HCT116 (cell line): Measurements from ENCODE around the gene PLSCR4. TPM values are rescaled to one million over a fixed set of nuclear protein-coding genes. Genes with fewer than 3 reads are reported as not detected.

Source experiments
- ATAC-seq: fragments of 200-7000 bp; cut with Tn5 transposase; 2 replicates; pipeline ENCODE4 v1.9.1; 2020; ENCODE audit warnings: mild to moderate bottlenecking, moderate library complexity
- BruUV-seq: library from RNA; stranded (reverse); fragments of 400-500 nt; replicated peaks from 2 replicates; lab custom pipeline; 2021; lab: Mats Ljungman, UMichigan
- CTCF ChIA-PET: fragments of 300-600 bp; sonication (Branson Sonifier 250); formaldehyde crosslinking; loops from one replicate; lab custom pipeline; 2021; ENCODE audit warnings: antibody characterized with exemption; lab: Charles Lee
- POLR2A ChIA-PET: fragments of 300-600, 350-600 bp; sonication (Branson Sonifier 250); formaldehyde crosslinking; loops from one replicate; lab custom pipeline; 2021; ENCODE audit warnings: antibody characterized with exemption; lab: Charles Lee
- RAD21 ChIA-PET, 2 experiments: fragments of 300-600 bp; sonication (Branson Sonifier 250); formaldehyde crosslinking; loops; one replicate each; lab custom pipeline; 2023; ENCODE audit warnings: low total read pairs in 2 of 2; ENCODE audit not compliant: uncharacterized antibody in 2 of 2, unreplicated experiment in 2 of 2, low non-redundant PET in 1 of 2; lab: Charles Lee
- DNase-seq: peaks from one replicate; pipeline ENCODE4 v3.0.0-alpha.2; 2010; ENCODE audit warnings: low read depth, low spot score
- H2AFZ ChIP-seq: fragments of 200-600 bp; shearing (Covaris generic), sonication (generic); 2 replicates; pipeline ENCODE4 v1.6.1; 2017; ENCODE audit warnings: low read depth, mixed run types, mixed read lengths, antibody characterized with exemption, low read length; ENCODE audit not compliant: poor library complexity, severe bottlenecking
- H3K27ac ChIP-seq: 2 replicates; pipeline ENCODE4 v1.5.1; 2012; ENCODE audit warnings: low read depth, low read length
- H3K27me3 ChIP-seq: fragments of 200-600 bp; sonication (generic); 2 replicates; pipeline ENCODE4 v1.6.1; 2016; ENCODE audit warnings: mixed run types, low read length, mixed read lengths; ENCODE audit not compliant: insufficient read depth
- H3K36me3 ChIP-seq, 2 experiments: fragments of 200-500 bp in 1 of 2; fragments of 200-600 bp in 1 of 2; sonication (Bioruptor generic) in 1 of 2; sonication (generic) in 1 of 2; 2 replicates each; pipeline versions ENCODE4 v1.5.1 to v1.6.1; 2014 to 2016; ENCODE audit warnings: low read length in 2 of 2, inconsistent platforms in 1 of 2, mixed read lengths in 1 of 2, mixed run types in 1 of 2; ENCODE audit not compliant: insufficient read depth in 2 of 2, control insufficient read depth in 1 of 2
- H3K4me1 ChIP-seq, 2 experiments: fragments of 200-600 bp in 1 of 2; sonication (generic) in 1 of 2; 2 replicates each; pipeline versions ENCODE4 v1.5.1 to v1.6.1; 2012 to 2017; ENCODE audit warnings: low read length in 2 of 2, inconsistent platforms in 1 of 2, mild to moderate bottlenecking in 1 of 2, mixed read lengths in 1 of 2, mixed run types in 1 of 2, moderate library complexity in 1 of 2; ENCODE audit not compliant: insufficient read depth in 2 of 2, control insufficient read depth in 1 of 2
- H3K4me2 ChIP-seq: fragments of 200-600 bp; sonication (generic); 2 replicates; pipeline ENCODE4 v1.6.1; 2017; ENCODE audit warnings: mixed run types, low read length, mixed read lengths
- H3K4me3 ChIP-seq, 2 experiments: fragments of 200-600 bp in 1 of 2; sonication (generic) in 1 of 2; replicated peaks in 1 of 2; 2 replicates each; pipeline ENCODE4 v1.5.1; 2011 to 2016; ENCODE audit warnings: low read length in 2 of 2, control low read depth in 1 of 2, low read depth in 1 of 2, mild to moderate bottlenecking in 1 of 2, mixed read lengths in 1 of 2, mixed run types in 1 of 2
- H3K79me2 ChIP-seq: fragments of 200-600 bp; sonication (generic); 2 replicates; pipeline ENCODE4 v1.6.1; 2017; ENCODE audit warnings: mild to moderate bottlenecking, mixed run types, low read length, moderate library complexity, mixed read lengths; ENCODE audit not compliant: insufficient read depth
- H3K9ac ChIP-seq: fragments of 200-600 bp; sonication (generic); 2 replicates; pipeline ENCODE4 v1.6.1; 2016; ENCODE audit warnings: low read length, mixed read lengths
- H3K9me2 ChIP-seq: fragments of 200-600 bp; sonication (generic), shearing (Covaris generic); 2 replicates; pipeline ENCODE4 v1.6.1; 2017; ENCODE audit warnings: mixed run types, mild to moderate bottlenecking, moderate library complexity; ENCODE audit not compliant: insufficient read depth
- H3K9me3 ChIP-seq, 2 experiments: fragments of 200-500 bp in 1 of 2; fragments of 200-600 bp in 1 of 2; sonication (Bioruptor generic) in 1 of 2; sonication (generic) in 1 of 2; 2 replicates each; pipeline ENCODE4 v1.6.1; 2014 to 2017; ENCODE audit warnings: low read length in 2 of 2, mixed read lengths in 2 of 2, inconsistent platforms in 1 of 2, low read depth in 1 of 2, mild to moderate bottlenecking in 1 of 2, mixed run types in 1 of 2, moderate library complexity in 1 of 2; ENCODE audit not compliant: control insufficient read depth in 1 of 2, insufficient read depth in 1 of 2
- H4K20me1 ChIP-seq: fragments of 200-600 bp; sonication (generic), shearing (Covaris generic); 2 replicates; pipeline ENCODE4 v1.6.1; 2017; ENCODE audit warnings: mixed run types, mild to moderate bottlenecking, moderate library complexity; ENCODE audit not compliant: insufficient read depth
- EGR1 ChIP-seq: IDR thresholded peaks from 2 replicates; pipeline ENCODE4 v1.6.1; 2012; ENCODE audit warnings: low read depth
- ELF1 ChIP-seq: IDR thresholded peaks from 2 replicates; pipeline ENCODE4 v1.6.1; 2012; ENCODE audit warnings: low read depth, borderline replicate concordance
- EZH2 ChIP-seq: fragments of 200-600 bp; sonication (generic); IDR thresholded peaks from 2 replicates; pipeline ENCODE4 v1.6.1; 2017; ENCODE audit warnings: antibody characterized with exemption, mixed run types
- EZH2phosphoT487 ChIP-seq: fragments of 200-600 bp; IDR thresholded peaks from 2 replicates; pipeline ENCODE4 v1.6.1; 2018; ENCODE audit warnings: antibody characterized with exemption, borderline replicate concordance
- REST ChIP-seq: IDR thresholded peaks from 2 replicates; pipeline ENCODE4 v1.6.1; 2012; ENCODE audit warnings: low read depth
- SP1 ChIP-seq: IDR thresholded peaks from 2 replicates; pipeline ENCODE4 v1.6.1; 2012; ENCODE audit warnings: low read depth
- ZNF274 ChIP-seq: fragments of 200-500 bp; sonication (Bioruptor generic); IDR thresholded peaks from 2 replicates; pipeline ENCODE4 v1.6.1; 2014; ENCODE audit warnings: mild to moderate bottlenecking, low read depth, low read length, inconsistent platforms
- intact Hi-C: fragments of 100-400 bp; cut with micrococcal nuclease; formaldehyde crosslinking; loops from 2 replicates; pipeline ENCODE4 v1.10.0; 2022
- total RNA-seq: library from RNA; stranded (reverse); gene quantifications from one replicate; pipeline ENCODE4 v1.2.1, GENCODE V29; 2021; ENCODE audit not compliant: unreplicated experiment

The PLSCR4 gene
- total RNA-seq, 1 experiment from 2014 or later: 4.1 TPM

- peaks cover 1 to 11% of the 10 kb centered on the region in 2 experiments; a peak in 3 of 4 replicates for H3K4me1 ChIP-seq
- intact Hi-C loops: no loop called here
- CTCF ChIA-PET: interaction anchor here (2.3 kb wide), 1 partner anchor 99 kb away, joined by 11 read pairs; no protein-coding TSS in a partner anchor
- ATAC-seq (no peak), DNase-seq (no peak)
- H3K9me2 ChIP-seq: no peaks in the 10 kb centered on the region
- H3K4me2 ChIP-seq: no peak overlapping the region
- TF ChIP-seq EZH2phosphoT487 (no peak), ELF1 (no peak), REST (no peak), EZH2 (no peak), SP1 (no peak), EGR1 (no peak), ZNF274 (no peak)
- no peaks in the 10 kb centered on the region for H3K36me3 ChIP-seq
- no TSS peak for BruUV-seq
- H3K9me3 ChIP-seq: no peaks in the 10 kb centered on the region
- H3K9ac ChIP-seq: no peak overlapping the region
- POLR2A ChIA-PET: no interaction called here
- H3K27ac ChIP-seq: no peak overlapping the region
- no peaks in the 10 kb centered on the region for H4K20me1 ChIP-seq
- H3K27me3 ChIP-seq: no peaks in the 10 kb centered on the region
- H3K79me2 ChIP-seq: no peaks in the 10 kb centered on the region
- no peak overlapping the region for H3K4me3 ChIP-seq
- H2AFZ ChIP-seq: no peak overlapping the region
- RAD21 ChIA-PET: no interaction called here
Measured at GRCh38 chr3:146227486-146227885, 23.4 kb downstream of the PLSCR4 start.
